BLaER1 (cell line): Measurements from ENCODE around the gene VEGFB.

Experiments
- H3K27ac ChIP-seq: shearing (Covaris generic); formaldehyde crosslinking; 2 replicates; pipeline ENCODE4 v1.8.1; 2022
- H3K27me3 ChIP-seq: shearing (Covaris generic); formaldehyde crosslinking; 2 replicates; pipeline ENCODE4 v1.8.1; 2022
- H3K36me3 ChIP-seq: shearing (Covaris generic); formaldehyde crosslinking; 2 replicates; pipeline ENCODE4 v1.8.1; 2022
- H3K4me1 ChIP-seq: shearing (Covaris generic); formaldehyde crosslinking; 2 replicates; pipeline ENCODE4 v1.8.1; 2022
- H3K4me2 ChIP-seq: shearing (Covaris generic); formaldehyde crosslinking; 2 replicates; pipeline ENCODE4 v1.8.1; 2022
- H3K4me3 ChIP-seq: shearing (Covaris generic); formaldehyde crosslinking; 2 replicates; pipeline ENCODE4 v1.8.1; 2022
- H3K9ac ChIP-seq: shearing (Covaris generic); formaldehyde crosslinking; 2 replicates; pipeline ENCODE4 v1.8.1; 2022
- H3K9me3 ChIP-seq: shearing (Covaris generic); formaldehyde crosslinking; 2 replicates; pipeline ENCODE4 v1.8.1; 2022
- H4K20me1 ChIP-seq: shearing (Covaris generic); formaldehyde crosslinking; 2 replicates; pipeline ENCODE4 v1.8.1; 2022
- Cebpa-rat ChIP-seq: shearing (Covaris generic); IDR thresholded peaks from 2 replicates; pipeline ENCODE4 v1.8.1; 2022

VEGFB gene

DNA sequence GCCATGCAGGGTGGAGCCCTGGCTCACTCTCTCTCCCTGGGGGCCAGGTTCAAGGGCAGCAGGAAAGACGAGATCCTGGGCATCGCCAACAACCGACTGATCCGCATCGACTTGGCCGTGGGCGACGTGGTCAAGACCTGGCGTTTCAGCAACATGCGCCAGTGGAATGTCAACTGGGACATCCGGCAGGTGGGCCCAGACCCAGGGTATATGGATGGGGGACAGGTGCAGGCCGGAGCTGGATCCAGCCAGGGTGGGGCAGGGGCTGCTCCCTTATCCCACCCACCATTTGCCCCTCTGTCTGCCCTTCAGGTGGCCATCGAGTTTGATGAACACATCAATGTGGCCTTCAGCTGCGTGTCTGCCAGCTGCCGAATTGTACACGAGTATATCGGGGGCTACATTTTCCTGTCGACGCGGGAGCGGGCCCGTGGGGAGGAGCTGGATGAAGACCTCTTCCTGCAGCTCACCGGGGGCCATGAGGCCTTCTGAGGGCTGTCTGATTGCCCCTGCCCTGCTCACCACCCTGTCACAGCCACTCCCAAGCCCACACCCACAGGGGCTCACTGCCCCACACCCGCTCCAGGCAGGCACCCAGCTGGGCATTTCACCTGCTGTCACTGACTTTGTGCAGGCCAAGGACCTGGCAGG, 11.3 kb upstream of the VEGFB start:
- Histone ChIP-seq H3K27me3 (no peaks in the 10 kb centered on the region), H3K36me3 (peaks cover 69% of the 10 kb centered on the region), H3K9ac (0 out of 2 replicates have a peak overlapping the region, but pooled peaks have one; percentile 30), H3K4me2 (no peak overlapping the region), H4K20me1 (peaks cover 59% of the 10 kb centered on the region), H3K4me1 (peaks cover 62% of the 10 kb centered on the region), H3K4me3 (no peak overlapping the region), H3K27ac (0 out of 2 replicates have a peak overlapping the region, but pooled peaks have one; percentile 5), H3K9me3 (no peaks in the 10 kb centered on the region)
- TF ChIP-seq Cebpa-rat: no peak

DNA sequence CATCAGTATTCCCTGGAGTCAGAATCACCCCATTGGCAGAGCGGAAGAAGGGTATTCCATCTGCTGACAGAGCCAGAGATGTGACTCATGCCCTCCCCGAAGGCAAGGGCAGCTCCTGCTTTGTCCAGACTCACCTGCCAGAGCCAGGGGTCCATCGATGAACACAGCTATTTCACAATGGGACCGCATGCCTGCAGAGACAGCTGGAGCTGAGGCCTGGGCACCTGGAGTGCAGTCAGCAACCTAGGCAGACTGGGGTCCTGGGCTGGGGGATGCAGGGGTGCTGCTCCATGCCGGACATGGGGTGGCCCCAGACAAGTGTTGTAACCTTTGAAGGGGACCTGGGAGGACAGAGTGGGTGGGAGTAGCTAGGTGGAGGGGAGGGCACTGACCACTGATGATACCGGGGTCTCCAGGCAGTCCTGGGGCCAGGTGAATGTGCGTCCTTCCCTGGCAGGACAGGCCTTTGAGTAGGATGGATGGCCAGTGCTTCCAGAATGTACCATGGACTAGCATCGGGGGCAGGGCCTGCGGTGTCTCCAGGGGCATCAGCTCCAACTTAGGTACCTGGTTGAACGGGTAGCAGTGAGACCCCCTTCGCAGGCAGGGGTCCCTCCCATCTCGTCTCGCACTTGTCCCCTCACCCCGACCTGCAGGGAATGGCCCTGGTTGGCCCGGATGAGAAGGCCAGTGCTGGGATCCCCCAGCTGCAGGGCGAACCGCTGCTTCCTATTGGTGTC, 10.1 kb upstream of the VEGFB start:
- H3K4me3 ChIP-seq: peak overlapping the region; percentile 79; the same call in 1 of the 2 replicates
- peak overlapping the region; percentile 89 for H3K9ac ChIP-seq
- TF ChIP-seq Cebpa-rat: no peak
- no peaks in the 10 kb centered on the region for H3K9me3 ChIP-seq
- no peaks in the 10 kb centered on the region for H3K27me3 ChIP-seq
- H3K4me2 ChIP-seq: peak overlapping the region; percentile 99
- peak overlapping the region; percentile 95 for H3K27ac ChIP-seq
- H4K20me1 ChIP-seq: peaks cover 48% of the 10 kb centered on the region
- peaks cover 57% of the 10 kb centered on the region for H3K36me3 ChIP-seq
- peaks cover 62% of the 10 kb centered on the region for H3K4me1 ChIP-seq

DNA sequence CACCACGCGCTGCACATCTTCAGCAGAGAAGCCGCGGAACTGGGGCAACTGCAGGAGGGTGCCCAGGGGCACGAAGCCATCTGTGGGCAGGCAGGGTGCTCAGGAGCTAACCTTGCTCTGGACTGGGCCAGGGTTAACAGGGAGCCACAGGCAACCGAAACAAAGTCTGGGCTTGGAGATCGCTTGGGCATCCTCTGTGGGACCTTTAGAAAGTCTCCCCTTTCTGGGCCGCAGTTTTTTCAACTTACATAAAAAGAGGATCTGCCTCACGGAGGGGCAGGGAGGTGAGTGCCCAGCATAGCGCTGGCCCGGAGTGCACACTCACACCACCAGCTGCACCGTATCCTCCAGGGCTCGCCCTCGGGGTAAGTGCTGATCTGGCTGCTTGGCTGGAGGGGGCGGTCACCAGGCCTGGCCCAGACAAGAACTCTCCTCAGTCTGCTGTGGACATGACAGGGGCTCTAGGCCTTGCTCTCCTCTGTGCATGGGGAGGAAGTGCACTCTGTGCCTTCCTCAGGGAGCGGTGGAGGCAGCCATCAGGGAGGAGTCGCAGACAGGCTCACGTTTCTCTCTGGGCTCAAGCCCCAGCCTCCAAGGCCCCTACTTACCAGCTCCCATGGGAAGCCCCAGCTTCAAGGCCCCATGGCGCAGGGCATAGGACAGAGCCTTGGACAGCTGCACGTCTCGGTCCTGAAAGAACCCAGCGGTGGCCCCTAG, 9.3 kb upstream of the VEGFB start:
- Histone ChIP-seq H4K20me1 (peaks cover 40% of the 10 kb centered on the region), H3K27me3 (no peaks in the 10 kb centered on the region), H3K36me3 (peaks cover 50% of the 10 kb centered on the region), H3K4me3 (peak overlapping the region; percentile 79), H3K4me1 (peaks cover 66% of the 10 kb centered on the region), H3K4me2 (peak overlapping the region; percentile 99), H3K9me3 (no peaks in the 10 kb centered on the region), H3K27ac (peak overlapping the region; percentile 95), H3K9ac (peak overlapping the region; percentile 89)
- no peak for TF ChIP-seq Cebpa-rat

DNA sequence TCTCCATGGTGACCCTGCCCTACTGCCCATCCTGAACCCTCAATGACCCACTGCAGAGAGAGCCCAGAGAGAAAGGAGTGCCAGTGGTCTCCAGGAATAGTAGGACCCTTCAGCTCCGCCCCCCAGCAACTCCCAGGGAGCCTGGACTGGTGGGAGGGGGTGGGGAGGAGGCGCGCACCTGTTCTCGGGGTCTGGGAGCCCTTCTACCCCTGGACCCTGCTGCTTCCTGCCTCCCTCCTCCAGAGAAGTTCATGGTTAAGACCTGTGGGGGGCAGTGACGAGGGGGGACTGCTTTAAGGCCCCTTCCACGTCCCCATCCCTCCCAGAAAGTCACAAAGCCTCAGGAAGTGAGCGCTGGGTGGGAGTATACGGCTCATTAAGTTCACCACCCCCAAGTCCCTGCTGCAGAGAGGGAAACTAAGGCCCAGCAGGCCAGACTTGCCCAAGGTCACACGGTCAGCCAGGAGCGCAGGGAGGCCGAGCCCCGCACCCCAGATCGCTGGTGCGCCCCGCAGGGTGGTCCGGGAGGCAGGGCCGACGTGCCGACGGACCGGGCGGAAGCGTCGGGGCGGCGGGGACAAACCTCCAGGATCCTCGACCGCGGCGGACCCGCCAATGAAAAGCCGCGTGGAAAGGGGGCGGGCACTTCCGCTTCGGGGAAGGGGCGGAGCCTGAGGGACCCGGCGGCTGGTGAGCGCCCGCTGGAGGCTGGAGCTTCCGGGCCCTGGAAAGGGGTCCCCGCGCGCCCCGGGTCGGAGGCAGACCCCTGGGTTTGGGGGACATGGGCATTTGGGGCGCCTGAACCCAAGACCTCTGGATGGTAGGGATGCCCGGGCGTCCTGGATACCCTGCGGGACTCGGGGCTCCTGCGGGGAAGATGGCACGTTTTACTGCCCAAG, 8.5 kb upstream of the VEGFB start, which contains the start of the genes NUDT22 and TRPT1:
TSS of gene NUDT22 (plus strand) at position 667 of the 899 bp plus-strand sequence. CDS start 379 bp downstream, outside the sequence.
TSS of gene TRPT1 (minus strand) at position 579 of the 899 bp plus-strand sequence. CDS start at position 253, 326 bp downstream.
- H3K4me2 ChIP-seq: peak within 1 kb of the TSS; percentile 99
- H3K27ac ChIP-seq: peak within 1 kb of the TSS; percentile 95
- TF ChIP-seq Cebpa-rat: no peak
- peaks cover 42% of the 10 kb centered on the region for H3K36me3 ChIP-seq
- H3K4me3 ChIP-seq: peak within 1 kb of the TSS; percentile 79
- no peaks in the 10 kb centered on the region for H3K9me3 ChIP-seq
- H3K4me1 ChIP-seq: peaks cover 67% of the 10 kb centered on the region
- H4K20me1 ChIP-seq: peaks cover 32% of the 10 kb centered on the region
- H3K9ac ChIP-seq: peak within 1 kb of the TSS; percentile 89
- no peaks in the 10 kb centered on the region for H3K27me3 ChIP-seq

DNA sequence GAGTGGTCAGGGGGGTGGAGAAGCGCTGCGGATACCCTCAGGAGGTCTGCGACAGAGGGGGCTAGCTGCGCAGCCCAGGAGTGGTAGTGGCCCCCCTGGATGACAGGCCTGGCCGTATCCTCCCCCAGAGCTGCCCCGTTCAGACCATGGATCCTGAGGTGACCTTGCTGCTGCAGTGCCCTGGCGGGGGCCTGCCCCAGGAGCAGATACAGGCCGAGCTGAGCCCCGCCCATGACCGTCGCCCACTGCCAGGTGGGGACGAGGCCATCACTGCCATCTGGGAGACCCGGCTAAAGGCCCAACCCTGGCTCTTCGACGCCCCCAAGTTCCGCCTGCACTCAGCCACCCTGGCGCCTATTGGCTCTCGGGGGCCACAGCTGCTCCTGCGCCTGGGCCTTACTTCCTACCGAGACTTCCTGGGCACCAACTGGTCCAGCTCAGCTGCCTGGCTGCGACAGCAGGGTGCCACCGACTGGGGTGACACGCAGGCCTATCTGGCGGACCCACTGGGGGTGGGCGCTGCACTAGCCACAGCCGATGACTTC, 7.8 kb upstream of the VEGFB start:
- Histone ChIP-seq H3K4me1 (peaks cover 74% of the 10 kb centered on the region), H3K9me3 (no peaks in the 10 kb centered on the region), H3K9ac (peak overlapping the region; percentile 89), H3K4me2 (peak overlapping the region; percentile 99), H3K36me3 (peaks cover 34% of the 10 kb centered on the region), H4K20me1 (peaks cover 28% of the 10 kb centered on the region), H3K4me3 (peak overlapping the region; percentile 79), H3K27ac (peak overlapping the region; percentile 95), H3K27me3 (no peaks in the 10 kb centered on the region)
- no peak for TF ChIP-seq Cebpa-rat

DNA sequence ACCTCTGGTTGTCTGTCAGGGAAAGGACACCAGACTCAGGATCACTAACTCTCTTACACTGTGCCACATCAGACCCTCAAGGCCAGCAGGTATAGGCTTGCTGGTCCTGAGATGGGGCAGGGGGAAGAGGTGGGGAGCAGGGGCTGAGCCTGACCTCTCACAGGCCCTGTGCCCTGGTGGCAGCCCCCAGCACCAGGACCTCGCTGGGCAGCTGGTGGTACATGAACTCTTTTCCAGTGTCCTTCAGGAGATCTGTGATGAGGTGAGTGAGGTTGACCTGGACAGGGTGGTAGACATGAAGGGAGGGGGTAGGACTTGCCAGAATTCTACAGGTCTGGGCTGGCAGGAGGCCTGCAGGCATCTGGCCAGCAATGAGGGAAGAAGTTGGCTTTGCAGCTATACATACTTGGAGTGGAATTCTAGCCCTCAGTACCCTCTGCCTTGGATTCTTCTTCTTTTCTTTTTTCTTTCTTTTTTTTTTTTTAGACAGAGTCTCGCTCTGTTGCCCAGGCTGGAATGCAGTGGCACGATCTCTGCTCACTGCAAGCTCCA, 6.9 kb upstream of the VEGFB start:
- peaks cover 82% of the 10 kb centered on the region for H3K4me1 ChIP-seq
- peak overlapping the region; percentile 95 for H3K27ac ChIP-seq
- no peaks in the 10 kb centered on the region for H3K9me3 ChIP-seq
- H3K9ac ChIP-seq: peak overlapping the region; percentile 89
- H3K27me3 ChIP-seq: no peaks in the 10 kb centered on the region
- peak overlapping the region; percentile 79 for H3K4me3 ChIP-seq
- TF ChIP-seq Cebpa-rat: no peak
- peak overlapping the region; percentile 99 for H3K4me2 ChIP-seq
- peaks cover 28% of the 10 kb centered on the region for H4K20me1 ChIP-seq
- peaks cover 25% of the 10 kb centered on the region for H3K36me3 ChIP-seq

DNA sequence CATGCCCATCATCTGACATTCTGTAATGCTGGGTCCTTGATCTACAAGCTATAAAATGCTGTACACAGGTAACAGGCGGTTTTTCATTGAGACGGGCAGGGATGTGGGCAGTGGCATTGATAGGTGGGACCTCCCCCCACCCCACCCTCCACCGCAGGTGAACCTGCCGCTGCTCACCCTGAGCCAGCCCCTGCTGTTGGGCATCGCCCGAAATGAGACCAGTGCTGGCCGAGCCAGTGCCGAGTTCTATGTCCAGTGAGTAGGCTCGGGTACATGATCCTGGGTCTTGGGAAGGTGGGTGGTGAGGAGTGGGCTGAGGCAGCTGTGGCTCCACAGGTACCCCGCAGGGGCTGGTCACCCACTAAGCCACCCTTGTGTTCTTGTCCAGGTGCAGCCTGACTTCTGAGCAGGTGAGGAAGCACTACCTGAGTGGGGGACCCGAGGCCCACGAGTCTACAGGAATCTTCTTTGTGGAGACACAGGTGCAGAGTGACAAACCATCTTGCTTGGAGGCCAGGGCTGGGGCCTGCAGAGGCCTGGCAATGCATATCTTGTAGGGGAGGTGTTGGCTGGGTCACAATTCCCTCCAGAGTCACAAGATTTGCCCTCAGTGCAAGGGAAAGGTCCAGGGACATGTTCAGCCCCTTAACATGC, 5.2 kb upstream of the VEGFB start:
- peak overlapping the region; percentile 87 for H3K27ac ChIP-seq
- peak overlapping the region; percentile 81 for H3K9ac ChIP-seq
- H3K4me1 ChIP-seq: peaks cover 81% of the 10 kb centered on the region
- peak overlapping the region; percentile 99 for H3K4me2 ChIP-seq
- H4K20me1 ChIP-seq: peaks cover 13% of the 10 kb centered on the region
- peak overlapping the region; percentile 77 for H3K4me3 ChIP-seq
- H3K36me3 ChIP-seq: peaks cover 8% of the 10 kb centered on the region
- no peaks in the 10 kb centered on the region for H3K27me3 ChIP-seq
- TF ChIP-seq Cebpa-rat: no peak
- no peaks in the 10 kb centered on the region for H3K9me3 ChIP-seq

DNA sequence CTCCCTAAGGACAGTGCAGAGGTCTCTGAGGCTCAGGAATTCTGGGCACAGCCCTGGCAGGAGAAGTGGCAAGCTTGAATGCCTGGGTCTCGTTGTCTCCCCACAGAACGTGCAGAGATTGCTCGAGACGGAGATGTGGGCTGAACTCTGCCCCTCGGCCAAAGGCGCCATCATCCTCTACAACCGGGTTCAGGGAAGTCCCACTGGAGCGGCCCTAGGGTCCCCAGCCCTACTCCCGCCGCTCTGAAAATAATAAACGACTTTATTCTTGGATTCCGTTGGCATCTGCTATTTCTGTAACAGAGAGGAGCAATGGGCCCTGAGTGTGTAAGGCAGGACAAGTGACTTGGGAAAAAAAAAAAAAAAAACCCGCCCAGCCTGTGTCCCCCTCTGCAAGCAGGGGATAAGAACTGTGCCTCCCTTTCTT, 4.6 kb upstream of the VEGFB start:
- peak overlapping the region; percentile 77 for H3K4me3 ChIP-seq
- no peaks in the 10 kb centered on the region for H3K27me3 ChIP-seq
- H3K4me2 ChIP-seq: peak overlapping the region; percentile 99
- TF ChIP-seq Cebpa-rat: no peak
- no peaks in the 10 kb centered on the region for H3K9me3 ChIP-seq
- H3K4me1 ChIP-seq: peaks cover 76% of the 10 kb centered on the region
- peak overlapping the region; percentile 87 for H3K27ac ChIP-seq
- H3K36me3 ChIP-seq: 0 out of 2 replicates have a peak, but pooled peaks cover 3% of the 10 kb centered on the region
- H4K20me1 ChIP-seq: peaks cover 8% of the 10 kb centered on the region
- H3K9ac ChIP-seq: peak overlapping the region; percentile 81
